GM12864 (cell line): ENCODE data around the gene KIF5C.

ENCODE experiments used
- DNase-seq: peaks from one replicate; pipeline ENCODE4 v3.0.0-alpha.2; 2011; ENCODE audit warnings: low read depth
- H3K4me3 ChIP-seq: 2 replicates; pipeline ENCODE4 v1.5.1; 2011; ENCODE audit warnings: mild to moderate bottlenecking, low read depth, low read length, control low read depth
- CTCF ChIP-seq: IDR thresholded peaks from 2 replicates; pipeline ENCODE4 v1.5.1; 2011; ENCODE audit warnings: low read depth, mild to moderate bottlenecking, moderate library complexity, low read length, control low read depth, inconsistent platforms; ENCODE audit errors: missing control alignments

KIF5C gene

GRCh38 chr2:148874868-148875341 is at the start of gene KIF5C:
Gene KIF5C (plus strand): TSS chr2:148875227. CDS start chr2:148875618, 391 bp downstream.
- peak; percentile 58 for DNase-seq
- H3K4me3 ChIP-seq = peak within 1 kb of the TSS; percentile 39
- TF ChIP-seq CTCF = no peak

GRCh38 chr2:148826791-148827190 is 48.2 kb upstream of the KIF5C start:
- DNase-seq = no peak
- H3K4me3 ChIP-seq = no peak overlapping the region
- no peak for TF ChIP-seq CTCF

DNA sequence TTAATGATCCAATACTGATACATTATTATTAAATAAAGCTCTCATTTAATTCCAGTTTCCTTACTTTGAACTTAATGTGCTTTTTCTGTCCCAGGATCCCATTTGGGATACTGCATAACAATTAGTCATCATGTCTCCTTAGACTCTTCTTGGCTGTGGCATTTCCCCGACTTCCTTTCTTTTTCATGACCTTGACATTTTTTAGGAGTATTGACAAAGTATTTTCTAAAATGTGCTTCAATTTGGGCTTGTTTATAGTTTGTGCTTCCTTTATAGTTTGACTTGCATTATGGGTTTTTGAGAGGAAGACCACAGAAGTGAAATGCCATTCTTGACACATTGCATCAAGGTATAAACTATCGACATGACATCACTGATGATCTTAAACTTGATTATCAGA is 46.1 kb upstream of the KIF5C start:
- no peak overlapping the region for H3K4me3 ChIP-seq
- DNase-seq = no peak
- TF ChIP-seq CTCF = no peak

DNA sequence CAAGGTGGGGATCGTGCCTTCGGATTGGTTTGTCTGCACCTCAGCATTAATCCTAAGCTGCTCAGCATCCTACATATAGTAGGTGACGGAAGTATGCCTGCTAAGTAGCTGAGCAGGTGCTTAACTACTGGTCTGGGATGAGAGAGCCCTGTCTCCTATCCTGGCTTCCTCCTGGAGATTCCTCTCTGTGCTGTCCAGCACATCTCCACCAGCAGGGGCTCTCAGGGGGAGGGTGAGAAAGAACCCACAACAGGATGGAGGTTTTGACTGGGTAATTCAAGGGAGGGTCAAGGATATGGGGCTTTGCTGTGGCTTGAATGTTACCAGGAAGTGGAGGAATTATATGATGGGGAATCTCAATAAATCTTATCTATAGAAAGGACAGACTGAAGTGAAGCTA is 45.4 kb upstream of the KIF5C start:
- DNase-seq = no peak

GRCh38 chr2:148832637-148833036 is 42.4 kb upstream of the KIF5C start:
- no peak overlapping the region for H3K4me3 ChIP-seq
- no peak for TF ChIP-seq CTCF
- DNase-seq = no peak

More for the DNA sequence above, 45.4 kb upstream of the KIF5C start:
- no peak overlapping the region for H3K4me3 ChIP-seq
- TF ChIP-seq CTCF = no peak

DNA sequence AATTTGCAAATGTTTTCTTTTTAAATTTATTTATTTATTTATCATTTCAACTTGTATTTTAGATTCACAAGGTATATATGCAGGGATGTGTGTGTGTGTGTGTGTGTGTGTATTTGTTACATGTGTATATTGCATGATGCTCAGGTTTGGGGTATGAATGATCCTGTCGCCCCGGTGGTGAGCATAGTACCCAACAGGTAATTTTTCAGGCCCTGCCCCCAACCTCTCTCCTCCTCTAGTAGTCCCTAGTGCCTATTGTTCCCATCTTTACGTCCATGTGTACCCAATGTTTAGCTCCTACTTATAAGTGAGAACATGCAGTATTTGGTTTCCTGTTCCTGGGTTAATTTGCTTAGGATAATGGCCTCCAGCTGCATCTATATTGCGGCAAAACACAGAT is 33.0 kb upstream of the KIF5C start:
- TF ChIP-seq CTCF = no peak
- H3K4me3 ChIP-seq = no peak overlapping the region
- DNase-seq = no peak

DNA sequence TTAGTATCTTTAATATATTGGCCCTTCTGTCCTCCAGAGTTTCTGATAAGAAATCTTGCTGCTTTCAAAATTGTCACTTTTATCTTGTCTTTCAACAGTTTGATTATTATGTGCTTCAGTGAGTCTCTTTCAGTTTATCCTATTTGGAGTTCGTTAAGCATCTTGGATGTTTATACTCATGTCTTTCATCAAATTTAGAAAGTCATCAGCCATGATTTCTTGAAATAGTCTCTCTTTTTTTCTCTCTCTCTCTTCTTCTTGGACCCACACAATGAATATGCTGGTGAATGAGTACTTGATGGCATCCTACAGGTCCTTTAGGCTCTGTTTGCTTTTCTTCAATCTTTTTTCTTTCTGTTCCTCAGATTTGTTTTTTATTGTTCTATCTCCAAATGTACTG is 26.9 kb upstream of the KIF5C start:
- TF ChIP-seq CTCF = no peak
- DNase-seq = no peak
- no peak overlapping the region for H3K4me3 ChIP-seq
